Liver (tissue), 9 donors: Measurements from ENCODE around the gene LYPD5. TPM values are rescaled to one million over a fixed set of nuclear protein-coding genes. Genes with fewer than 3 reads are reported as not detected.

Experiments used
- DNase-seq: peaks from one replicate; pipeline ENCODE4 v3.0.0-alpha.2; 2017; ENCODE audit warnings: low spot score
- H3K27ac ChIP-seq, 2 donors: one replicate each; pipeline ENCODE4 v1.7.0; 2013; ENCODE audit warnings: inconsistent platforms in 2 of 2, low read length in 2 of 2, control low read depth in 1 of 2, low read depth in 1 of 2, mild to moderate bottlenecking in 1 of 2
- H3K27me3 ChIP-seq, 4 donors: one replicate each; pipeline versions ENCODE4 v1.6.1 to v1.7.0; 2013; ENCODE audit warnings: low read length in 3 of 4, inconsistent platforms in 1 of 4, mild to moderate bottlenecking in 1 of 4, moderate library complexity in 1 of 4; ENCODE audit not compliant: control insufficient read depth in 4 of 4, insufficient read depth in 4 of 4
- H3K36me3 ChIP-seq, 4 donors: one replicate each; pipeline versions ENCODE4 v1.6.1 to v1.7.0; 2013; ENCODE audit warnings: low read length in 3 of 4, mild to moderate bottlenecking in 3 of 4, low read depth in 1 of 4, moderate library complexity in 1 of 4; ENCODE audit not compliant: control insufficient read depth in 4 of 4, insufficient read depth in 3 of 4
- H3K4me1 ChIP-seq, 4 donors: one replicate each; pipeline versions ENCODE4 v1.6.1 to v1.7.0; 2013; ENCODE audit warnings: low read length in 3 of 4, mild to moderate bottlenecking in 3 of 4, moderate library complexity in 1 of 4; ENCODE audit not compliant: control insufficient read depth in 4 of 4, insufficient read depth in 4 of 4
- H3K4me3 ChIP-seq, 3 donors: one replicate each; pipeline versions ENCODE4 v1.6.1 to v1.7.0; 2013; ENCODE audit warnings: low read length in 3 of 3, control low read depth in 1 of 3, low read depth in 1 of 3, mild to moderate bottlenecking in 1 of 3
- H3K9ac ChIP-seq, 2 donors: one replicate each; pipeline ENCODE4 v1.7.0; 2013; ENCODE audit warnings: low read length in 2 of 2, mild to moderate bottlenecking in 2 of 2, moderate library complexity in 2 of 2, control low read depth in 1 of 2, low read depth in 1 of 2
- H3K9me3 ChIP-seq, 4 donors: one replicate each; pipeline versions ENCODE4 v1.6.1 to v1.7.0; 2013; ENCODE audit warnings: low read length in 3 of 4; ENCODE audit not compliant: control insufficient read depth in 4 of 4
- ATF3 ChIP-seq: IDR thresholded peaks from 2 replicates; pipeline ENCODE4 v1.6.1; 2016; ENCODE audit warnings: antibody characterized with exemption
- CTCF ChIP-seq: fragments of 150-350 bp; IDR thresholded peaks from 2 replicates; pipeline ENCODE4 v1.5.1; 2017; ENCODE audit warnings: improper control_type of control experiment, low read depth, low read length; ENCODE audit not compliant: missing input control
- EGR1 ChIP-seq, 2 donors: IDR thresholded peaks; 2 replicates each; pipeline ENCODE4 v1.6.1; 2016 to 2018; ENCODE audit warnings: antibody characterized with exemption in 2 of 2, low read depth in 2 of 2
- FOXA1 ChIP-seq: IDR thresholded peaks from 2 replicates; pipeline ENCODE4 v1.6.1; 2016; ENCODE audit warnings: antibody characterized with exemption
- FOXA2 ChIP-seq: IDR thresholded peaks from 2 replicates; pipeline ENCODE4 v1.6.1; 2016; ENCODE audit warnings: antibody characterized with exemption
- GABPA ChIP-seq, 2 donors: IDR thresholded peaks in 1 of 2; conservative IDR thresholded peaks in 1 of 2; 2 replicates each; pipeline ENCODE4 v1.6.1; 2016; ENCODE audit warnings: antibody characterized with exemption in 2 of 2, mild to moderate bottlenecking in 1 of 2, moderate library complexity in 1 of 2
- HNF4A ChIP-seq, 2 donors: conservative IDR thresholded peaks; 2 replicates each; pipeline ENCODE4 v1.6.1; 2016; ENCODE audit warnings: antibody characterized with exemption in 2 of 2, mild to moderate bottlenecking in 2 of 2
- HNF4G ChIP-seq: IDR thresholded peaks from 2 replicates; pipeline ENCODE4 v1.6.1; 2016; ENCODE audit warnings: antibody characterized with exemption
- JUND ChIP-seq, 2 donors: IDR thresholded peaks; 2 replicates each; pipeline ENCODE4 v1.6.1; 2016; ENCODE audit warnings: antibody characterized with exemption in 2 of 2
- MAX ChIP-seq: IDR thresholded peaks from 2 replicates; pipeline ENCODE4 v1.6.1; 2016; ENCODE audit warnings: antibody characterized with exemption
- NR2F2 ChIP-seq: IDR thresholded peaks from 2 replicates; pipeline ENCODE4 v1.6.1; 2016; ENCODE audit warnings: antibody characterized with exemption
- RAD21 ChIP-seq, 2 donors: IDR thresholded peaks; 2 replicates each; pipeline ENCODE4 v1.6.1; 2016; ENCODE audit warnings: antibody characterized with exemption in 2 of 2, mild to moderate bottlenecking in 2 of 2
- REST ChIP-seq: IDR thresholded peaks from 2 replicates; pipeline ENCODE4 v1.6.1; 2016; ENCODE audit warnings: antibody characterized with exemption, mild to moderate bottlenecking
- RXRA ChIP-seq, 2 donors: IDR thresholded peaks; 2 replicates each; pipeline ENCODE4 v1.6.1; 2017 to 2018; ENCODE audit warnings: antibody characterized with exemption in 2 of 2, mild to moderate bottlenecking in 1 of 2
- SP1 ChIP-seq: IDR thresholded peaks from 2 replicates; pipeline ENCODE4 v1.6.1; 2018; ENCODE audit warnings: antibody characterized with exemption, mild to moderate bottlenecking
- TAF1 ChIP-seq: conservative IDR thresholded peaks from 2 replicates; pipeline ENCODE4 v1.6.1; 2016; ENCODE audit warnings: antibody characterized with exemption, mild to moderate bottlenecking
- YY1 ChIP-seq: IDR thresholded peaks from 2 replicates; pipeline ENCODE4 v1.6.1; 2016; ENCODE audit warnings: antibody characterized with exemption, mild to moderate bottlenecking
- ZBTB33 ChIP-seq: IDR thresholded peaks from 2 replicates; pipeline ENCODE4 v1.6.1; 2016; ENCODE audit warnings: antibody characterized with exemption
- WGBS: extraction: QIAGEN DNeasy Blood & Tissue Kit; methylation state at CpG from one replicate; pipeline ENCODE4 v1.1.7; 2013; 5-methylcytosine and 5-hydroxymethylcytosine counted together
- polyA plus RNA-seq, 2 donors: library from polyadenylated mRNA; stranded (reverse) in 1 of 2; unstranded in 1 of 2; fragments of 200-250 nt in 1 of 2; fragments of >200 nt in 1 of 2; fragmentation: Nextera tagmentation in 1 of 2; extraction: Ambion mirVana in 1 of 2; gene quantifications; one replicate each; pipeline versions ENCODE4 v1.2.1 to v1.2.3, GENCODE V29; 2013 to 2015
- total RNA-seq, 2 donors: library from RNA; depleted of rRNA; stranded (reverse); fragments of >200 nt; gene quantifications; one replicate each; pipeline ENCODE4 v1.2.3, GENCODE V29; 2014
- donor health status: healthy.
- donor health status: healthy.
- donor health status: healthy.
- donor health status: healthy.
- donor health status: healthy.

LYPD5 gene
- total and polyA plus RNA-seq, 4 donors = 0.08 to 0.14 (median 0.13) TPM; not detected in 1

GRCh38 chr19:43804432-43804831 is 2.2 kb upstream of the LYPD5 start:
- no peak overlapping the region for H3K9ac ChIP-seq
- TF ChIP-seq RXRA (IDR thresholded peaks at IDR 0.05) (no peak), REST (no peak), GABPA (IDR thresholded peaks at IDR 0.05 in 1 of 2, conservative IDR thresholded peaks at IDR 0.05 in 1 of 2) (no peak), RAD21 (IDR thresholded peaks at IDR 0.05) (no peak), ZBTB33 (no peak), EGR1 (IDR thresholded peaks at IDR 0.05; ENCODE audit: low read depth in 2 of 2) (no peak), SP1 (no peak), FOXA1 (no peak), ATF3 (no peak), CTCF (no peak), FOXA2 (no peak), JUND (IDR thresholded peaks at IDR 0.05) (no peak), MAX (no peak), NR2F2 (no peak), HNF4A (conservative IDR thresholded peaks at IDR 0.05) (no peak), HNF4G (no peak), YY1 (no peak), TAF1 (no peak)
- H3K4me1 ChIP-seq = no peaks in the 10 kb centered on the region
- H3K4me3 ChIP-seq = no peak overlapping the region
- no peak for DNase-seq
- 33% methylated on average over 2 of the region's 2 CpGs for WGBS
- no peaks in the 10 kb centered on the region for H3K27me3 ChIP-seq
- H3K36me3 ChIP-seq = no peaks in the 10 kb centered on the region
- no peak overlapping the region for H3K27ac ChIP-seq
- peaks cover 0 to 3% (median 1%) of the 10 kb centered on the region in 4 donors for H3K9me3 ChIP-seq
